GM10248 (cell line): ENCODE results near the gene TMEFF2.

Experiments
- CTCF ChIA-PET: fragments of 300-600 bp; sonication (Branson Sonifier 250); formaldehyde crosslinking; extraction: SDS; loops from one replicate; lab custom pipeline; 2021; ENCODE audit warnings: antibody characterized with exemption; lab: Yijun Ruan, JAX
- POLR2A ChIA-PET: fragments of 350-650 bp; sonication (Branson Sonifier 250); formaldehyde crosslinking; extraction: SDS; loops from one replicate; lab custom pipeline; 2020; ENCODE audit warnings: antibody characterized with exemption; lab: Yijun Ruan, JAX
- DNase-seq: peaks from one replicate; pipeline ENCODE4 v3.0.0; 2012; ENCODE audit errors: extremely low spot score
- CTCF ChIP-seq: IDR thresholded peaks from 2 replicates; pipeline ENCODE4 v1.5.1; 2012; ENCODE audit warnings: mild to moderate bottlenecking, low read depth; ENCODE audit errors: extremely low read depth, missing control alignments, control extremely low read depth

Gene TMEFF2

GRCh38 chr2:192069417-192069816 is 125.3 kb downstream of the TMEFF2 start:
- DNase-seq, result no peak
- ChIA-PET POLR2A (no interaction called here), CTCF (interaction anchor here (0.7 kb wide), 1 partner anchor 19 kb away, joined by 3 read pairs; no protein-coding TSS in a partner anchor)
- TF ChIP-seq CTCF, result no peak

GRCh38 chr2:192068966-192069365 is 125.8 kb downstream of the TMEFF2 start:
- POLR2A ChIA-PET, result no interaction called here
- no peak for DNase-seq
- no peak for TF ChIP-seq CTCF
- CTCF ChIA-PET, result interaction anchor here (0.7 kb wide), 1 partner anchor 19 kb away, joined by 3 read pairs; no protein-coding TSS in a partner anchor

GRCh38 chr2:192067631-192068030 is 127.1 kb downstream of the TMEFF2 start:
- POLR2A ChIA-PET, result no interaction called here
- TF ChIP-seq CTCF, result no peak
- no peak for DNase-seq
- CTCF ChIA-PET, result no interaction called here

GRCh38 chr2:192064459-192064858 is 130.3 kb downstream of the TMEFF2 start:
- CTCF ChIA-PET, result interaction anchor here (1.3 kb wide), 1 partner anchor 252 kb away, joined by 5 read pairs; no protein-coding TSS in a partner anchor
- TF ChIP-seq CTCF, result no peak
- DNase-seq, result no peak
- POLR2A ChIA-PET, result no interaction called here

GRCh38 chr2:192060161-192060560 is 134.6 kb downstream of the TMEFF2 start:
- POLR2A ChIA-PET, result no interaction called here
- CTCF ChIA-PET, result interaction anchor here (0.9 kb wide), 1 partner anchor 12 kb away, joined by 3 read pairs; no protein-coding TSS in a partner anchor
- no peak for DNase-seq
- TF ChIP-seq CTCF, result no peak

GRCh38 chr2:192059266-192059665 is 135.5 kb downstream of the TMEFF2 start:
- TF ChIP-seq CTCF, result no peak
- POLR2A ChIA-PET, result no interaction called here
- DNase-seq, result no peak
- CTCF ChIA-PET, result no interaction called here

GRCh38 chr2:192053921-192054320 is 140.8 kb downstream of the TMEFF2 start:
- POLR2A ChIA-PET, result no interaction called here
- TF ChIP-seq CTCF, result no peak
- CTCF ChIA-PET, result interaction anchor here (1.1 to 1.7 kb wide), 2 partner anchors 36 to 109 kb away, joined by 3 to 5 read pairs; no protein-coding TSS in a partner anchor

More at GRCh38 chr2:192053921-192054320, 140.8 kb downstream of the TMEFF2 start:
- no peak for DNase-seq
